ENCODE data around the gene LAPTM4A. TPM values are rescaled to one million over a fixed set of nuclear protein-coding genes. Genes with fewer than 3 reads are reported as not detected.

Gene LAPTM4A
- total RNA-seq, 1 experiment from 2014 or later = 123 TPM

- BruUV-seq (replicated peaks) = no TSS peak
- Histone ChIP-seq H3K27me3 (ENCODE audit: control insufficient read depth, insufficient read depth, low read length) (no peaks in the 10 kb centered on the region; the same call in 1 of the 2 replicates), H3K4me1 (ENCODE audit: control insufficient read depth, insufficient read depth, low read length) (no peaks in the 10 kb centered on the region), H3K9me3 (ENCODE audit: control insufficient read depth, insufficient read depth, low read depth, low read length) (no peaks in the 10 kb centered on the region), H3K27ac (ENCODE audit: low read length) (no peak overlapping the region), H3K36me3 (ENCODE audit: control insufficient read depth, insufficient read depth, low read length) (no peaks in the 10 kb centered on the region), H3K4me3 (ENCODE audit: low read depth in 2 of 2, low read length in 2 of 2) (no peak overlapping the region)
- DNase-seq (ENCODE audit: low read depth, low spot score) = no peak
- intact Hi-C loops (cut with micrococcal nuclease; ENCODE audit: unreplicated experiment) = no loop called here
- in situ Hi-C loops (cut with HindIII; ENCODE audit: low pct_unique_long_range_greater_than_20kb, low sequenced_read_pairs) = no loop called here
- ChIA-PET CTCF (interaction anchor here (1.0 kb wide), 1 partner anchor 46 kb away, joined by 3 read pairs; no protein-coding TSS in a partner anchor), POLR2A (no interaction called here)
- no peak for TF ChIP-seq POLR2AphosphoS5 (IDR thresholded peaks at IDR 0.05; ENCODE audit: low read depth, low read length)
- no peak for TF ChIP-seq SIN3A (IDR thresholded peaks at IDR 0.05; ENCODE audit: borderline replicate concordance, insufficient read depth, low read depth, low read length)
- TF ChIP-seq, protein P1, sequence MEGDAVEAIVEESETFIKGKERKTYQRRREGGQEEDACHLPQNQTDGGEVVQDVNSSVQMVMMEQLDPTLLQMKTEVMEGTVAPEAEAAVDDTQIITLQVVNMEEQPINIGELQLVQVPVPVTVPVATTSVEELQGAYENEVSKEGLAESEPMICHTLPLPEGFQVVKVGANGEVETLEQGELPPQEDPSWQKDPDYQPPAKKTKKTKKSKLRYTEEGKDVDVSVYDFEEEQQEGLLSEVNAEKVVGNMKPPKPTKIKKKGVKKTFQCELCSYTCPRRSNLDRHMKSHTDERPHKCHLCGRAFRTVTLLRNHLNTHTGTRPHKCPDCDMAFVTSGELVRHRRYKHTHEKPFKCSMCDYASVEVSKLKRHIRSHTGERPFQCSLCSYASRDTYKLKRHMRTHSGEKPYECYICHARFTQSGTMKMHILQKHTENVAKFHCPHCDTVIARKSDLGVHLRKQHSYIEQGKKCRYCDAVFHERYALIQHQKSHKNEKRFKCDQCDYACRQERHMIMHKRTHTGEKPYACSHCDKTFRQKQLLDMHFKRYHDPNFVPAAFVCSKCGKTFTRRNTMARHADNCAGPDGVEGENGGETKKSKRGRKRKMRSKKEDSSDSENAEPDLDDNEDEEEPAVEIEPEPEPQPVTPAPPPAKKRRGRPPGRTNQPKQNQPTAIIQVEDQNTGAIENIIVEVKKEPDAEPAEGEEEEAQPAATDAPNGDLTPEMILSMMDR (IDR thresholded peaks at IDR 0.05) = no peak
- TF ChIP-seq TCF7L2 (IDR thresholded peaks at IDR 0.05; ENCODE audit: low read depth, low read length) = no peak
- TF ChIP-seq REST (IDR thresholded peaks at IDR 0.05; ENCODE audit: insufficient read depth in 1 of 2, low read depth in 2 of 2, low read length in 1 of 2) = no peak
- no peak for ATAC-seq
Measured at GRCh38 chr2:20061940-20062339, 10.5 kb upstream of the LAPTM4A start.

GRCh38 chr2:20061476-20061875, 10.0 kb upstream of the LAPTM4A start:
- ChIA-PET CTCF (interaction anchor here (0.6 to 1.0 kb wide), 2 partner anchors 46 to 204 kb away, joined by 3 to 5 read pairs; no protein-coding TSS in a partner anchor), POLR2A (interaction anchor here (0.6 kb wide), 1 partner anchor 113 kb away, joined by 12 read pairs; no protein-coding TSS in a partner anchor)
- H3K36me3 ChIP-seq (ENCODE audit: control insufficient read depth, insufficient read depth, low read length) = no peaks in the 10 kb centered on the region
- in situ Hi-C loops (cut with HindIII; ENCODE audit: low pct_unique_long_range_greater_than_20kb, low sequenced_read_pairs) (no loop called here), intact Hi-C loops (cut with micrococcal nuclease; ENCODE audit: unreplicated experiment) (no loop called here)
- DNase-seq (ENCODE audit: low read depth, low spot score) = no peak
- no peaks in the 10 kb centered on the region for H3K9me3 ChIP-seq (ENCODE audit: control insufficient read depth, insufficient read depth, low read depth, low read length)
- H3K4me1 ChIP-seq (ENCODE audit: control insufficient read depth, insufficient read depth, low read length) = no peaks in the 10 kb centered on the region
- no peak overlapping the region for H3K27ac ChIP-seq (ENCODE audit: low read length)
- no peak overlapping the region for H3K4me3 ChIP-seq (ENCODE audit: low read depth in 2 of 2, low read length in 2 of 2)
- TF ChIP-seq POLR2AphosphoS5 (IDR thresholded peaks at IDR 0.05; ENCODE audit: low read depth, low read length) = no peak
- TF ChIP-seq REST (IDR thresholded peaks at IDR 0.05; ENCODE audit: insufficient read depth in 1 of 2, low read depth in 2 of 2, low read length in 1 of 2) = no peak
- no peak for TF ChIP-seq SIN3A (IDR thresholded peaks at IDR 0.05; ENCODE audit: borderline replicate concordance, insufficient read depth, low read depth, low read length)
- TF ChIP-seq, protein P1 (IDR thresholded peaks at IDR 0.05) = no peak
- no peak for TF ChIP-seq TCF7L2 (IDR thresholded peaks at IDR 0.05; ENCODE audit: low read depth, low read length)
- no TSS peak for BruUV-seq (replicated peaks)
- no peak for ATAC-seq
- H3K27me3 ChIP-seq (ENCODE audit: control insufficient read depth, insufficient read depth, low read length) = peaks cover 1% of the 10 kb centered on the region; the same call in 1 of the 2 replicates
